Inflammatory macrophage (primary cell): Measurements from ENCODE around the gene PDE4D.
"Not testable (repeated sequence)": the region's sequence is repeated elsewhere in the genome, so short reads cannot be mapped to it uniquely, and the experiment has no call there.

Source experiments
- DNase-seq, 2 donors: peaks; one replicate each; pipeline ENCODE4 v3.0.0-alpha.2; 2020 to 2022

Gene PDE4D

DNA sequence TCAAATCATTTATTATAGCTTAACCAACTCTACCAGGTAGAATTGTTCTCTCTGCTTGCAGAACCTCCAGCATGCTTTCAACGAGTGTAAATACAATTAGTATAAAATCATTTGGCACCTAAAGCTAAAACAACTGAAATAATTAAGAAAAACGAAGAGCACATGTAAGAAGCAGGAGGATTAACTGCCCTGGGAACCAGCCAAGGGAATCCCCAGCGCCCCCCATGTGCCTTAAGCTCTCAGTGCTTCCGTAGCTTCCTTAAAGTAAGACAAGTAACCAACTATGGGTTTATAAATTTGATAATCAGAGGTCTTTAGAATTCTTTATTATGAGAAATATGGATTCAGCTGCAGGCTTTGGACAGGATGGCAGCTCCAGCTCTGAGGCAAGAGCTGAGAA, 908.2 kb downstream of the PDE4D start:
- DNase-seq: no peak

DNA sequence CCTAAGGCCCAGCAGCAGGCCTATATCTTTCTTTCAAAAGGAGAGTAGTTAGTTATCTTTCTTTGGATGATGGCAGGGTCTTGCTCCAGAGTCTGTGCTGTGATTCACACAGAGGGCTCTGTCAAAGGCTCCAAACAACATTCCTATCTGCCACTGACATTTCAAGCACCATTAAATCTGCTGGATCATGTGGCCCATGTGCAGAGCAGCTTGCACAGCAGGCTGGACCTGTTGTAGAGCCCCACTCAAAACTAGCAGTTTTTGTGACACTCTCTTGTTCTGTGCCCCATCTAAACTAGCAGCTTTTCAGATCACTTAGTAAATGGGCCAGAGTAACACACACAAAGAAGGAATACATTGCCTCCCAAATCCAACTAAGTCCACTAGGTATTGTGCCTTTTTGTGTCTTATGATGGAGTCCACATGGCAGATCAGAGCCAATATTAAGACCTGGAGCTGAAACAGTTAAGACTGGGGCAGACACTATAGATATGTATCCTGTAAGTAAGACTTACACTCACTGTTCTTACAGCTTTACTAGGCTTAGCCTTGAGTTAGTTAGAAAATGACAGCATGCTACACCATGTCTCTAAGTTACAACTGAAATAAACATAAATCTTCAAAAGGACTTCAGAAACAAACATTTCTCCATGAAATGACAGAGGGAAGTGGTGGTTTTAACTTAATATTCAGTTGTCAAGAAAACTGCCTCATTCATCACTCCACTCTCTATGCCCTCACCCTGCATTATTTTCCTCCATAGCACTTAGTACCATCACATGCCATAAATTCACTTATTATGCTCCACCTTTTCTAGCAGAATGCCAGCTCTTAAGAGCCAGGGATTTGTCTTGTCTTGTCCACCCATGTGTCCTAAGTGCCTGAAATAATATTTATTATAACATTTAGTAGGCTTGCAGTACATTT, 909.7 kb downstream of the PDE4D start:
- no peak for DNase-seq

DNA sequence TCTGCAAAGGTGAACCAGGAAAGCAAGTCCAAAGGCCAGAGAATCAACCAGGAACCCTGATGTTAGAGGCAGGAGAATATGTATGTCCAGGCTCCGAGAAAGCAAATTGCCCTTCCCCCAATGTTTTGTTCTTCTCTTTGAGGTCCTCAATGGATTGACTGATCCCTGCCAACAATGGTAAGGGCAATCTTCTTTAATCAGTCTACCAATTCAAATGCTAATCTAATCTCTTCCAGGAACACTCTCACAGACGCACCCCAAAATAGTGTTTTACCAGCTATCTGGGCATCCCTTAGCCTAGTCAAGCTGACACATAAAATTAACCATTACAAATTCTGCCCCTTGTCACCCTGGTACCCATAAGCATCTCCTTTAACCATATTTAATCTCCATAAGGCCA, 912.6 kb downstream of the PDE4D start:
- DNase-seq: no peak

DNA sequence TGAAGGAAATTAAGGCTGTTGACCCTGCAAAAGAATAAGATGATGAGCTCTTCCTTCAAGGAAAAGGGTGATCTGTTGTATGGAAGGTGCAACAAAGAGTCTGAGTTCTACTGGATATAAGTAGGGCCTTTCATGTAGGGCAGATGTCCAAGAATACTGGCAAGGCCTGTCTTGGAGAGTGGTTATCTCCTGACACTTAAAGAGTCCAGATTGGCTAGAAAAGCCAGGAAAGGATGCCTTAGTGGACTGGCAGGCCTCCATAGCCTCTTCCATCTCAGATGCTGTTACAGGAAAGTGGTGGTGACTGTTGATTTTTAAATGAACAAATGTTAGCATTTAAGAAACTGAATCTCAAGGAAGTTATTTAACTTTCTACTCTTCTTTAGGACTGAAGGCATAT, 914.4 kb downstream of the PDE4D start:
- DNase-seq: no peak

DNA sequence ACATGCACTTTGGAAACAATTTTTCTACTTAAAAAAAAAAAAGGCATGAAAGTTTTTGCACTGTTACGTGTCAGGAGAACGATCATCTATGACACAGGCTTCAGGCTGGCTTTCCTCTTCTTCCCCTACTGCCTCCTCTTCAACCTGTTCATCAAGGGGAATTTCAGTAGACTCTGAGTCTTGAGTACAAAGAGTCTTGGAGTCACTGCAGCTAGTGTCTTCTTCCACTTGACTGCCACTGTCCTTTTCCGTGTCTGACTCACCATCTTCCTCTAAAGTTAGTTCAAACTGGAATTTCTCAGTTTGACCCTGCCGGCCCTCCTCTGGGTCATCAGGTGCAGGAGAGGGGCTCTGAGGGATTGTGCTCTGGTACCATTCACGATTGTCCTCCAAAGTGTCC, 918.9 kb downstream of the PDE4D start:
- DNase-seq: no peak

DNA sequence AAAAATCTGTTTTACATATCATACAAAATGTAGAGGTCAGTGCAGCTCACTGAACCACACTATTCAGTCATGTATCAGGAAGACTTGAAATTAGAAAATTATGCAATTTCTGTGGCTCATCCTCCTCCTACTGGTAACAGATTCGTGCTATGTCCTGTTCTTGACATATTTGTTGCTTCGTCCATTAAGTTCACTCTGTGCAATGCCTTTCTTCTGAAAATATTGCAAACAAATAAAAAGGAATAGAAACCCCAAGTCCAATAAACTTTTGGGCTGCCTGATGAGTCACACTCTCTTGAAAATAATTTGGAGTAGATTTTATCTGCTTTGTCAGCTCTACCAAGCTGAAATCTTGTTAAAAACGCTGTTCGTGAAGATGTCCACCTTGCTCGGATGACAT, 919.4 kb downstream of the PDE4D start:
- peak in 1 of 2 donors; percentile 13 for DNase-seq

DNA sequence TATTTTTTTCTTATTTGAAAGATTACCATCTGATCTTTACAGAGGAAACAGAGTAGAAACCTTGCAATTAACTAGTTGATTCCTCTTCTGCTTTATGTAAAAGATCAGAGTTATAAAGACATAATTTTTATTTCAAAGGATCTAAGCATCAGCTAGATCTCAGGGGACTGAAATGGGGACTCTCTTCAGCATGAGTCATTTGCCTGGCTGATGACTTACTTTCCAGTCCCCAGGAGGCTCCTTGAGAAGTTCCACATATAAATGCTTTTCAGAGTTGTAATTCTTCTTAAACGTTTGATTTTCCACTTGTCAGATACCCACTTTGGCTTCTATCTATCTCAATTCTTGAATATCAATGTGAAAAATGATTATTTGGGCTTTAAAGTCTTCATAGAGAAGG, 921.2 kb downstream of the PDE4D start:
- no peak for DNase-seq

DNA sequence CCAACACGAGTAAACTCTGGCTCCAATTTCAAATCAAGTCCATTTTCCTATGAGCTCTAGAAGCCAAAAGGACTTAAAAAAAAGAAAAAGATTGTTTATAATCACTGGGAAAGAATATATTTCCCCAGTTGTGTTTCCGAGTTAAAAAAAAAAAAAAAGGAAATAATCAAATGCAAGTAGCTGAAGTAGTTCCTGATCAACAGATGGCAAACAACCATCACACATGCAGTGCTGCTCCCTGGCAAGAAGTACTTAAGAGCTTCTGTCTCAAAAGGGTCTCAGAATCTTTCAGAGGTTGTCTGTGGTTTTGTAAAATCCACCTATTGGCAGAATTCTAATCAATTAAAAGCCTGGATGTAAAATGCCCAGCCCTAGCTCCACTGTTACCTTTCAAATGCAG, 922.8 kb downstream of the PDE4D start:
- DNase-seq: no peak

DNA sequence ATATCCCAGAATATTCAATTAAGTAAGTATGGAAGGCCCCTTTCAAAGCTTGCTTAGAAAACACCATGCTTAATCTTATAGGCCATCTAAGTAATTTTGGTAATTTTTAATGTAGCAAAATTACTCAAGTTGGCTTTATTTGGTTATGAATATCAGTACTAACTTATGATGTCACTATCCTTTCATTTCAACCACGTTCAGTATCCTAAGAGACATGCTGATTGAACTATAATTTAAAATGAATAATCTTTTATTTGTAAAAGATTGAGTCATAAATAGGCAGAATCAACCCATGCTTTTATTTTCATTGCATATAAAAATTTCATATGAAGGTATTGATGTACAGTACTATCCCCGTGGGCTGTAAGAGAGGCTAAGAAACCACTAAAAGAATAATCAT, 923.7 kb downstream of the PDE4D start:
- DNase-seq: no peak

DNA sequence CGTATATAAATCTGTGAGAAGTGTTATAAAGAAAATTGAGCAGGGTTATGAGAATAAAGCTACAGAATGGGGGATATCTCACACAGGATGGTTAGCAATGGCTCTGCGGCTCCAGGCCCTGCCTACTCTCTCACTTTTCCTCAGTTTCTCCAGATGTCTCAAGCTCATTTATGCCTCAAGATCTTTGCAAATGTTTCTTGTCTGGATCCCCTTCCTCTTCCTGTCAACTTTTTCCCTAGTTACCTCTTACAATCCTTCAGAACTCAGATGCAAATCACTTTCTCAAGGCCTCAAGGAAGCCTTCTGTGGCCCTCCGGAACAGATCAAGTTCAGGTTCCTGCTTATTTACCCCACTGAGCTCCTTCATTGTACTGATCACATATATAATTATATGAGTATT, 924.3 kb downstream of the PDE4D start:
- no peak for DNase-seq

DNA sequence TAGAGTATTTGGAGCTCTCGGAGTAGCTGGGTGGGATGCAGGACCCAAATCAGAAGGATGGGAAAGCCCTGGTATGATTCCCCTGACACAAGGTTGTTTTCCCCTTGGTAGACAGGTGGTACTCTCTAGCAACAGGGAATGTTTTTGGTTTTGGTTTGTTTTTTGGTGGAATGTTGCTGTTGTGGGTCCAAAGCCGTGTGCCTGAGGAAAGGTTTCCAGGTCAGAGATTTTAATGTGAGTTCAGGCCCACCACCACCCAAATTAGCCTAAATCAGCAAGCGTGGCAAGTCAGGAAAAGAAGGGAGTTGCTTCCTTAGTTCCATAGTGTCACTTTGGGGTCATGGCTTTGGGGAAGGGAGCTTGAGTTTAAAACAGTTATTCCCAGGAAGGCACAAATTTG, 925.2 kb downstream of the PDE4D start:
- DNase-seq: no peak

DNA sequence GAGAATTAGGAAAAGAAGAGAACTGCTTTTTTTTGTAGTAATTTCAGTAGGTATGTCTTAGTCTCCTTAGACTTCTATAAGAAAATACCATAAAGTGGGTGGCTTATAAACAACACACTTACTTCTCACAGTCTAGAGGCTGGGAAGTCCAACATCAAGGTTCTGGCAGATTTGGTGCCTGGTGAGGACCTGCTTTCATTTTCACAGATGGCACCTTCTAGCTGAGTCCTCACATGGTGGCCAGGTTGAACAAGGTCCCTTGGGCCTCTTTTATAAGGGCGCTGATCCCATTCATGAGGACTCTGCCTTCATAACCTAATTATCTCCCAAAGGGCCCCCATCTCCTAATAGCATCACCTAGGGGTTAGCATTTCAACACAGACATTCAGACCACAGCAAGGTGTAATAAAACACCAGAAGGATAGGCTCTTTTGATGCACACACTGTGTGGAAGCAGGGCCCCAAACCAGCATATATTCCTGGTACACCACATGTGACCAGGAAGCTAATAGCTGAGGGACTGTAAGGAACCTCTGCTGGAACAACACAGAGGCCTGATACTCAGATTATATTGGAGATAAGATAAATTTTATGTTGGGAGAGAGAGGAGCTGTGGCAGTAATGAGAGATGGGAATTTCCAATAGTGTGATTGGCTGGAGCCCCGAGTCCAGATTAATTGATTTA, 925.8 kb downstream of the PDE4D start:
- DNase-seq: no peak

DNA sequence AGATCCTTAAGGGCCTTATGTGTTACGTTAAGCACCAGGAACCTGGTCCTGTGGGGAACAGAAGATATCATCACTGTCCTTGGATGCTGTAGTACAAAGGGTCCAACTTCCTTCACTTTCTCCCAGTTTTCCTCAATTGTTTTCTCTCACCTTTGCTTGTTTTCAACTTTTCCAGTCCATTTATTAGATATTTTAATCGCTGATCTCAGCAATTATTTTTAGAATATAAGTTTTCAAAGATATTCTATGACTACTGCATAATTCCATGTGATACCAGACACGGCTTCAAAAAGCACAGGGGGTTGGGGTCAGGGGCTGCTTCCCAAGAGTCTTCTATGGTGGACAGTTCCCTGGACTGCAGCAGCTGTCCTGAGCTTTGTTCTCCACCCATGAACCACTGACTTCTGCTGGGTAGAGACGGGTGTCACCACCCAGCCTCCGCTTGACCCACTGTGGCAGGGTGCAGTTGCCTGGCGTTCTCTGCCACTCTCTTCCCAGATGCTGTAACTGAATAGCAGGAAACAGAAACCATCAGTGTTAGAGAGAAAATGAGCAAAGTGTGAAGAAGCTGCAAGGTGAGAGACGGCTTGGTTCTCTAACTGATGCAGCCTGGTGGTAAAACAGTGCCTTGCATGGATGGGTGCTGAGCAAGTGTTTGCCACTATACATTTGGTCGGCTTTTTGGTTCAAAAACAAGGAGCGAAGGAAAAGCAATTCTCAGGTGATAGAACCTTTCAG, 927.7 kb downstream of the PDE4D start:
- no peak for DNase-seq

DNA sequence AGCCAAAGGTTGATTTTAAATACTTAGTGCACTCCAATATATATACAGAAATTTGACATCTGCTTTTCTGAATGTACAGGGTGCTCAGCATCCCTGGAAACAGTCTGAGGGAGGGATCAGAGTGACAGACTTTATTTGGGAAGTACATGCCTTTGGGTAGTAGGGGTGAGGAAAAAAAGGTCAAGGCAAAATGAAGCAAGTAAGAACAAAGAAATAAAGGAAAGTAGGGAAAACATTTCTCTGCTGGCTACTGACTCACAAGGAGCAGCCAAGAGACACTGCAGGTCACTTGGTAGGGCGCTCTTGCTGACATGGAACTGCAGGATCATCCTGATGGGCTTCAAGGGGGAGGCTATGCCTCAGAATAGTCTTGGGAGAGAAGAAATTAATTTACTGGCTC, 929.7 kb downstream of the PDE4D start:
- DNase-seq: no peak

DNA sequence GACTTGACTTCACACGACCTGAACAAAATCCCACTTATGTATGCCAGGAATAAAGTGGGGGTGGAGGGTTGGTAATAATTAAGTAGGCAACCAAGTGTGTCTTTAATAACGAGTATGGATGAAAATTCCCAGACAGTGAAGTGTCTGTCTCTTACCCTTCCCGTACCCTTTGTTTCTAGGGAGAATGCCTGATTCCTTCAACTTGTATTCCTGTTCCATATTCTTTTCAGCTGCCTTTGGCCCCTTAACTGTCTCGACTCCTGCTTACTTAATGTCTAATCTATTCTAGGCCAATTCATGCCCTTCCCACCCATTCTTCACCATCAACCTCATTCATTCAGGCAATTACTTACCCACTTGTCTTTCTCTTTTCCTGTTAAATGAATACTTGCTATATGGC, 930.2 kb downstream of the PDE4D start:
- DNase-seq: no peak

DNA sequence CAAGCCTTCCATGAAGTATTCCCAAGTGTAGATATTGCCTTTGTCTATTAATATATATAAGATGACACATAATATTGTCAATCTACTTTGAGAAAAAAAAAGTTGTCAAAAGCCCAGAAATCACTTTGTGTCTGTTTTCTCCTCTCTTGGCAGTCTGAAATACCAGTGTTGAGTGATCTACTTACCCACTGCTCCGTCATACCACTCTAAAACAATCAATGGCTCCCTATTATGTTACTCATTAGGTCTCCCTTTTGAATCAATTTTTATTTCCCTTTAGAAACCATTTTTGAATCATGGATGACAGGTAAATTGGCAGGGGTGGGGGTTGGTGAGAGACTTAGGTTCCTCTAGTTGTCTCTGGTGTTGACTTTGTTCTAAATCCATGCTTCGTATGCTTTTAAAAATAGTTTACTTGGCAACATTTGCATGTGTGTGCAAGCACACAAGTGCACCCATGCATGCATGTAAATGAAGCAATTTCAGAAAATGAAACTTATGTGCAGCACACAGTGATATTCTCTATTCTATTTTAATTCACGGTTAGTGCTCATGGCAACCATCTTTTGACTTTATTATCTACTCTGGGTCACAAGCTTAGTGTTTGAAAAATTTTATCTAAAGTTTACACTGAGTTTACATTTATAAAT, 931.8 kb downstream of the PDE4D start:
- DNase-seq: no peak

DNA sequence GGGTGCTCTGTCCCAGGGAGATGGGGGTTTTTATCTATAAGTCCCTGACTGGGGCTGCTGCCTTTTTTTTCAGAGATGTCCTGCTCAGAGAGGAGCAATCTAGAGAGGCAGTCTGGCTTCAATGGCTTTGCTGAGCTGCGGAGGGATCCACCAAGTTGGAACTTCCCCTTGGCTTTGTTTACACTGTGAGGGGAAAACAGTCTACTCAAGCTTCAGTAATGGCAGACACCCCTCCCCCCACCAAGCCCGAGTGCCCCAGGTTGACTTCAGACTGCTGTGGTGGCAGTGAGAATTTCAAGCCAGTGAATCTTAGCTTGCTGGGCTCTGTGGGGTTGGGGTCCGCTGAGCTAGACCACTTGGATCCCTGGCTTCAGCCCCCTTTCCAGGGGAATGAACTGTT, 934.8 kb downstream of the PDE4D start:
- no peak for DNase-seq

DNA sequence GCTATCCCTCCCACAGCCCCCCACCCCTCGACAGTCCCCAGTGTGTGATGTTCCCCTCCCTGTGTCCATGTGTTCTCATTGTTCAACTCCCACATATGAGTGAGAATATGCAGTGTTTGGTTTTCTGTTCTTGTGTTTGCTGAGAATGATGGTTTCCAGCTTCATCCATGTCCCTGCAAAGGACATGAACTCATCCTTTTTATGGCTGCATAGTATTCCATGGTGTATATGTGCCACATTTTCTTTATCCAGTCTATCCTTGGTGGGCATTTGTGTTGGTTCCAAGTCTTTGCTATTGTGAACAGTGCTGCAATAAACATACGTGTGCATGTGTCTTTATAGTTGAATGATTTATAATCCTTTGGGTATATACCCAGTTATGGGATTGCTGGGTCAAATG, 940.3 kb downstream of the PDE4D start:
- not testable (repeated sequence) for DNase-seq

DNA sequence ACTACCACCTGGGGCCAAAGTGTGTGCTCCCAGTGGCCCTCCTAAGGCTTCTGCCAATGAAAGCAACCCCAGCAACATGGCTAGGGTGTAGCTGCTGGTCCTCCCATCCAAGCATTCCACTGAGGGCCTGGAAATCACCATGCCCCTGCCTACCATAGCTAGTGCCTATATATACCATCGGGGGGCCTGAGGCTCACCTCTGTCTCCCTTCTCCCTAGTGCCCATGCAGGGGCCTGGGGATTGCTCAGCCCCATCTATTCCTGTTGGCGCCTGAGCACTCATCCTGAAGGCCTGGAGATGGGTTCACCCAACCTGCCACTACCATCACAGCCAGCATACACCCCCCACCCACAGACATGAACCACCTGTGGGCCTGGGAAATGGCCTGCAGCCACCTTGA, 943.3 kb downstream of the PDE4D start:
- DNase-seq: no peak

DNA sequence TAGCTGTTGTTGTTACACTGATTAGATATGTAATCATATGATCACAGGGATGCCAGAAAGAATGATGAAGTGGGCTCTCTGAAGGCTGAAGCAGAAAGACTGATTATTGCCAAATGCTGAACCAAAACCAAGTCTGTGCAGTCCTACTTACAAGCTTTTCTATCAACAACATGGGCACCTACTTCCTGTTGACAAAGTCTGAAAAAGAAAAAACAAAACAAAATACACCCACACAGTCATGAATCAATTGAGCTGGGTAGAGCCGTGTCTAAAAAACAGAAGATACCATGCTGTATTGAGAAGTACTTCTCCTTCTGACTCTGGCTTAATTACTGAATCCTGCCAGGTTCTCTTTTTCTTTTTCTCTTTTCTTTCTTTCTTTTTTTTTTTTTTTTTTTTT, 947.3 kb downstream of the PDE4D start:
- DNase-seq: peak; percentile 57 to 61

DNA sequence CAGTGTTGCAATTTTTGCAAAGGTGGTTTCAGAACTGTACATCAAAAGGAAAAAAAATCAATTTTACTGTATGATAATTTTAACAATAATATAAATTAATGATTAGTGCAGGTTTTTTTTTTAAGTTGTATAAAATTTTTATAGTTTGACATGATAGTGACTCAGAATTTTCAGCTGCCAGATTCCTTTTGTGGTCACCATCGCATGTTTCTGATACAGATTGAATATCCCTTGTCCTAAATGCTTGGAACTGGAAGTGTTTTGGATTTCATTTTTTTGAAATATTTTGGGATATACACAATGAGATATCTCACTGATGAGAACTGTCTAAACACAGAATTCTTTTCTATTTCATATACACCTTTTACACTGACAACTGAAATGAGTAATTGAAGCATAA, 949.3 kb downstream of the PDE4D start:
- DNase-seq: no peak

DNA sequence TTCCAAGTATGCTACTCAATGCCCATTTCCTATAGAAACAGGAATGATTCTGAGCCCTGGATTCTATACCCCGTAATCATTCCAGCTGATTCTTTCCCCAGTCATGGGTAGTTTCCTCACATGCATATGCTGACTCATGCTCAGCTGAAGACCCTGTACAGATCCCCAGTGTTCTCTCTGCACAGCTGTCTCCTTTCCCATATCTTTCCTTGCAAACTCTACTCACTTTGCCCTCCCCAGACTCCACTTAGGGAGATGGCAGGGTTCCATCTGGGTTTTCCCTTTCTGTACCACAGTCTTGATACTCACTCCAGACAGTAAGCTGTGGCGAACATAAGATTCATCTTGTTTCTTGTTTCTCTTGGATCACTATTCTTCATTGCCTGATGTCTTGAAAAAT, 953.1 kb downstream of the PDE4D start:
- DNase-seq: no peak

DNA sequence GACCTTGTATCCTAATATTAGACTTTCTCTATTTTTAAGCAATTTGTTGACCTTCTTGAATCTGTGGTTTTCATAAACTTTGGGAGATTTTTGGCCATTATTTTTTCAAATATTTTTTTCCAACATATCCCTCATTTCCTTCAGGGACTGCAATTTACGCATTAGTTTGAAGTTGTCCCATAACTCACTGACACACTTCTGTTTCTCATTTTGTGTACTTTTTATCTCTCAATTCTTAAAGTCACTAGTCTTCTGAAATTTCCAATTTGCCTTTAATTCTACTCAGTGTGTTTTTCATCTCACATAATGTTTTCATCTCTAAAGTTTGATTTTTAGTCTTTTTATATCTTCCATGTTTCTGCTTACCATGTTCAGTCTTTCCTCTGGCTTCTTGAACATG, 953.9 kb downstream of the PDE4D start:
- DNase-seq: no peak
